ENCODE measurements around the gene ABCB4. TPM values are rescaled to one million over a fixed set of nuclear protein-coding genes. Genes with fewer than 3 reads are reported as not detected.

Gene ABCB4
- total and polyA plus RNA-seq, 2 experiments from 2014 or later: 1.2 to 1.5 TPM

- peak overlapping the region; percentile 94 for H3K4me2 ChIP-seq
- peak overlapping the region; percentile 66 for H3K4me3 ChIP-seq
- H2AFZ ChIP-seq: peak overlapping the region; percentile 97
- H4K20me1 ChIP-seq (replicated peaks; ENCODE audit: insufficient read depth): no peaks in the 10 kb centered on the region
- peaks cover 14% of the 10 kb centered on the region for H3K4me1 ChIP-seq (ENCODE audit: insufficient read depth)
- Mint-ChIP-seq H3K36me3 (ENCODE audit: low read depth) (no peaks in the 10 kb centered on the region), H3K4me1 (peaks cover 9% of the 10 kb centered on the region), H3K27ac (no peak overlapping the region), H3K9me3 (0 out of 3 replicates have a peak, but pooled peaks cover 3% of the 10 kb centered on the region), H3K4me3 (peak overlapping the region; percentile 70), H3K27me3 (ENCODE audit: insufficient read depth, low read depth, poor library complexity) (peaks cover 23% of the 10 kb centered on the region)
- H3K27me3 ChIP-seq (ENCODE audit: insufficient read depth): peaks cover 41% of the 10 kb centered on the region
- no peaks in the 10 kb centered on the region for H3K36me3 ChIP-seq (ENCODE audit: insufficient read depth)
- no peaks in the 10 kb centered on the region for H3K9me2 ChIP-seq (ENCODE audit: insufficient read depth)
- no peaks in the 10 kb centered on the region for H3F3A ChIP-seq (replicated peaks; ENCODE audit: low read depth)
- DNase-seq (ENCODE audit: low spot score): peak; percentile 26
- no peaks in the 10 kb centered on the region for H3K79me2 ChIP-seq (replicated peaks; ENCODE audit: insufficient read depth)
- TF ChIP-seq JUNB (IDR thresholded peaks at IDR 0.05; ENCODE audit: unreplicated experiment): no peak
- TF ChIP-seq ETS1 (IDR thresholded peaks at IDR 0.05): no peak
- TF ChIP-seq EZH2 (IDR thresholded peaks at IDR 0.05; ENCODE audit: low read depth, unreplicated experiment): peak; percentile 39
- ATAC-seq: no peak; the same call in 2 of the 3 replicates
- H3K27ac ChIP-seq (ENCODE audit: low read depth): no peak overlapping the region
Observed at GRCh38 chr7:87474533-87475358, 734 bp downstream of the ABCB4 start.

GRCh38 chr7:87473986-87474385 is 1.5 kb downstream of the ABCB4 start:
- H3K4me1 ChIP-seq (ENCODE audit: insufficient read depth): peaks cover 14% of the 10 kb centered on the region
- H3K4me2 ChIP-seq: peak overlapping the region; percentile 94; the same call in 1 of the 2 replicates
- no peaks in the 10 kb centered on the region for H4K20me1 ChIP-seq (replicated peaks; ENCODE audit: insufficient read depth)
- peak overlapping the region; percentile 66 for H3K4me3 ChIP-seq
- H3K27ac Mint-ChIP-seq: no peak overlapping the region
- H3K27me3 Mint-ChIP-seq (ENCODE audit: insufficient read depth, low read depth, poor library complexity): peaks cover 23% of the 10 kb centered on the region
- no peaks in the 10 kb centered on the region for H3F3A ChIP-seq (replicated peaks; ENCODE audit: low read depth)
- ATAC-seq: no peak
- DNase-seq (ENCODE audit: low spot score): no peak
- no peaks in the 10 kb centered on the region for H3K36me3 Mint-ChIP-seq (ENCODE audit: low read depth)
- no peaks in the 10 kb centered on the region for H3K79me2 ChIP-seq (replicated peaks; ENCODE audit: insufficient read depth)
- H3K9me3 Mint-ChIP-seq: peaks cover 5% of the 10 kb centered on the region; the same call in 1 of the 3 replicates
- peak overlapping the region; percentile 97; the same call in 1 of the 2 replicates for H2AFZ ChIP-seq
- no peak overlapping the region for H3K27ac ChIP-seq (ENCODE audit: low read depth)
- H3K27me3 ChIP-seq (ENCODE audit: insufficient read depth): peaks cover 41% of the 10 kb centered on the region
- no peaks in the 10 kb centered on the region for H3K36me3 ChIP-seq (ENCODE audit: insufficient read depth)
- no peak overlapping the region for H3K4me3 Mint-ChIP-seq
- H3K4me1 Mint-ChIP-seq: peaks cover 9% of the 10 kb centered on the region
- no peaks in the 10 kb centered on the region for H3K9me2 ChIP-seq (ENCODE audit: insufficient read depth)
- no peak for TF ChIP-seq REST (IDR thresholded peaks at IDR 0.05; ENCODE audit: unreplicated experiment)
- no peak for TF ChIP-seq STAT1 (IDR thresholded peaks at IDR 0.05; ENCODE audit: unreplicated experiment)
- no peak for TF ChIP-seq EZH2 (IDR thresholded peaks at IDR 0.05; ENCODE audit: low read depth, unreplicated experiment)
- no peak for TF ChIP-seq CTCF (conservative IDR thresholded peaks at IDR 0.05; ENCODE audit: low read depth in 2 of 2)
- no peak for TF ChIP-seq JUNB (IDR thresholded peaks at IDR 0.05; ENCODE audit: unreplicated experiment)
- TF ChIP-seq CREB1 (CRISPR knock-in tag; IDR thresholded peaks at IDR 0.05; ENCODE audit: low read depth): no peak
- TF ChIP-seq ZNF114 (CRISPR knock-in tag; IDR thresholded peaks at IDR 0.05): no peak
- no peak for TF ChIP-seq POLR2AphosphoS5 (IDR thresholded peaks at IDR 0.05; ENCODE audit: low read depth)

All from GM23338 (cell line).